ENCODE data around the gene RNU6-1.
A peak's percentile ranks its signal among the peaks of the same experiment; 100 is the strongest.

RNU6-1 gene

DNA sequence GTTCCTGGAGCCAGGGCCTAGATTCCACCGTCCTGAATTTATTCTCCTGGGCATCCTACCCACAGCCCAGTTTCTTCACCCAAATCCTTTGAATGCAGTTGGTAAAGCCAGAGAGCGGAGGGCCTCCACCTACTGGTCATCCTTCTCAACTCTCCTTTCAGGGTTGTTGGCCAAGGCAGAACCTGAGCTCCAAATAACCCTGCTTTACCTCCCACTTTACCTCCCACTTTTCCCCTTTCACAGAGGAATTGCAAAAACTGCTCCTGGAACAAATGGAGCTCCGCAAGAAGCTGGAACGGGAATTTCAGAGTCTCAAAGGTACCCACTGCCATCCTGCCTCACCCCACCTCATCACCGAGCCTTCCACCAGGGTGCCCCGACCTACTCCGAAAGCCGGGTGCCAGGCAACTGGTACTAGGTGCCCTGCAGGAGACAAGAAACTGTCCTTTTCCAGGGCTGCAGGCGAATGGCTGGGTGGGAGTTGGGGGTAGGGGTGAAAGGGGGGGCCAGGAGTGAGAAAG lies 7.8 kb downstream of the RNU6-1 start:
- no peak for DNase-seq

DNA sequence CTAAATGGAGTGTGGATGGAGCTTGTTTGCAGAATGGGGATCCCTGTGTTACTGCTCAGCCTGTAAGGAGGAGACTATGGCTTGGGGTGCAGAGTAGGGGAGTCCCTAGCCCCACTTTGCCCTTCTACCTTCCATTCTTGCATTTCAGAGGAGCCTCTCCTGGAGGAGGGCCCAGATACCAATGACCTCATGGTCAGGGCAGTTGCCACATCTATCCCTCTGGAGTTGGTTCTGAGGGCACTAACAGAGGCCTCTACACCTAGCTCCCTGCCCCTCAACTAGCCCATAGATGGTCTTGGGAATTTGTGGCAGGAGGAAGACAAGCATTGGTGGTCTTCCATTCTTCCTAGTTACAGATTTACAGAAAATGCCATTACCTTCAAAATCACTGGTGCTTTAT lies 8.5 kb downstream of the RNU6-1 start:
- DNase-seq, result no peak

DNA sequence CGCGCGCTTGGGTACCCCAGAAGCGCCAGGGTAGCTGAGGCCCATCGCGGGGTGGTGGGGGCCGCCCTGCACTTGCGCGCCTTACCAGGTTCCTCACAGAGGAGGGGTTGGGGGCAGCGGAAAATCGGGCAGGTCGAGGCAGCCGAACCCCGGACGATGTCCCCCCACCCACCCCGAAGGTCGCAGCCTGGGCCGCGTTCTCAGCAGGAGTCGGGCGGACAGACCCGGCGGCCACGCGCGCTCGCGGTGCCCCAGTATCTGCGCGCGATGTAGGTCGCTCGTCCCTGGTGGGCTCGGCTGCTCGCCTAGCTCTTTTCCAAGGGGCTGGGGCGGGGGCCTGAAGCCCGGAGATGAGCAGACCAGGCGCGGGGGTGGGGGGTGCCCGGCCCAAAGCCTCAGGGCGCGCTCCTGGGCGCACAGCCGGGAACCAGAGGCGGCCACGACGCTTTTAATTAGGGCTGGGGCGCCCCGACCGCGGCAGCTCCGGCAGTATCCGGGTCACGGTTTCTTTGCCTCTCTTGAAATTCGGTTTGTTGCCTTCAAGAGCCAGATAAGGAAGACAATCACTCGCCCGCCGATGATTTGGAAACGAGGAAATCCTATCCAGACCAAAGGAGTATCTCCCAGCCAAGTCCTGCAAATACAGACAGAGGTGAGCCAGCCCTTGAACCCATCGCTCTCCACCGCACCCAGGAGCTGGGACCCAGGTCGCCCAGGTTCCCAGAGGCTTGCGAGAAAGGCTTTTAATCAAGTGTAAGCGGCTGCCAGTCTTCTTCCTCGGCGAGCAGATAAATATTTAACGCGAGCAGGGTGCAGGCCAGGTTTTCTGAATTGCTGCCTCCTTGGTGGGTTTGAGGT lies 10.0 kb downstream of the RNU6-1 start:
- DNase-seq, result no peak

DNA sequence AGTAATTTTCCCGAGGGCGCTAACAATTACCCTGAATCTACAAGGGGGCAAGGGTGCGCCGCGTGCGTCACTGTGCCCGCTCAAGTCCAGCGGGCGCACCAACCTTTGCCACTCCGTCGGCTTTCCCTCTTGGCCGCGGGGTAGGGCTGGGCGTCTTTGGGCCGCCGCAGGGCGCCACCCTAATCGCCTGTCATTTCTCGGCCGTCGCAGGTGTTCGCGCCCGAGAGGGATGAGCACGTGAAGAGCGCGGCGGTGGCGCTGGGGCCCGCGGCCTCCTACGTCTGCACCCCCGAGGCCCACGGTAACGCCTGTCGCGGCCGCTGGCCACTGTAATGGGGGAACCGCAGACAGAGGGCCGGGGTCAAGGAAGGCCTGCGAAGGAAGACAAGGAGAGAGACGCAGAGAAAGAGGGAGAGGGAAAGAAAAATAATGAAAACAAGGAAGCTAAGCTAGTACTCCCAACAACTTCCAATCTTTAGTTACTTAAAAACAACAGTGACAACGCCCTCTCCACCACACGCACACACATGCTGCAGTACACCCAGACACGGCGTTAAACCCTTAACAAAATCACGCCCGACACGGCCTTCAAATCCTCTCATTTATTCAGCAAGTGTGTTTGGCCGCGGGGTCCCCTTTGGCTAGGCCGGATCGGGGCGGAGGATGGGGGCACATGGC lies 10.7 kb downstream of the RNU6-1 start:
- no peak for DNase-seq

DNA sequence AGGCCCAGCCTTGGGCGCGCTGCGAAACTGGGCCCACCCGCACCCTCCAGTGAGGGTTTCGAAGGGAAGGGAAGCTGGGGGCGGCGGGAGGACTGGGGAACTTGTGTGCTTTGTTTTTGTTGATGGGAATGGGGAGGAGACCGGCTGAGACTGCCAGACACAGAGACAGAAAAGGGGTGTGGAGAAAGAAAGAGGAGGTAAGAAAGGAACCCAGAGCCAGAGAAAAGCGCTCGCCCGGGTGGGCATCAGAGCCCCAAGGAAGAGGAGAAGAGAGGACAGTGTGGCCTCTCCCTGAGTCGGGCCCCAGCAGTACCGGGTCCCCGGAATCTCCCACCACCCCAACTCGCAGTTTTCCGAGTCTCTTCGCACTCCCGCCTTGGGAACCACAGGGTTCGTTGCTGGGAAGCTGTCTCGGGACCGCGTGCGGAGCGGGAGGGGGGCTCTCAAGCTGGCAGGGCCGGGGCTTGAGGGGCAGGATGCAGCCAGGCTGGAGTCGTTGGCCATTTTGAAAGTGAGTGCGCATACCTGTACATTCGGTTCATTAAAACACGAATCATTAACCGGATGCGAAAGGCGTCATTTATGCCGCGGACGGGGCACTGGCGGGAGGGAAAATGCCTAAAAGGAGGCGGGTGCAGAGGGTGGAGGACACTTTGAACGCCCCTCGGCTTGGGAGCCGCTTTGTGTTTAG lies 11.4 kb downstream of the RNU6-1 start:
- no peak for DNase-seq

DNA sequence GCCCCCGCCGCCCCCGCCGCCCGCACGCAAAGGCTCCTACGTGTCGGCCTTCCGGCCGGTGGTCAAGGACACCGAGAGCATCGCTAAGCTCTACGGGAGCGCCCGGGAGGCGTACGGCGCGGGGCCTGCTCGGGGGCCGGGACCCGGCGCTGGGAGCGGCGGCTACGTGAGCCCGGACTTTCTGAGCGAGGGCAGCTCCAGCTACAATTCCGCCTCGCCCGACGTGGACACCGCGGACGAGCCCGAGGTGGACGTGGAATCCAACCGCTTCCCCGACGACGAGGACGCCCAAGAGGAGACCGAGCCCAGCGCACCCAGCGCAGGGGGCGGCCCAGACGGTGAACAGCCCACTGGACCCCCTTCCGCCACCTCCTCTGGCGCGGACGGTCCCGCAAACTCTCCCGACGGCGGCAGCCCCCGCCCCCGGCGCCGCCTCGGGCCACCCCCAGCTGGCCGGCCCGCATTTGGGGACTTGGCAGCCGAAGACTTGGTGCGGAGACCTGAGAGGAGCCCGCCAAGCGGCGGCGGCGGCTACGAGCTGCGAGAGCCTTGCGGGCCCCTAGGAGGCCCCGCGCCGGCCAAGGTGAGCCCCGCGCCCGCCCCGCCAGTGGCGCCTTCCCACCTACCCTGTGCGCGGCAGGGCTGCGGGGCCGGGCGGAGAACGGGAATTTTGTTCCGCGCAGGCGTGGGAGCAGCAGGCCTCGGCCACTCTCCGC lies 12.1 kb downstream of the RNU6-1 start:
- no peak for DNase-seq

DNA sequence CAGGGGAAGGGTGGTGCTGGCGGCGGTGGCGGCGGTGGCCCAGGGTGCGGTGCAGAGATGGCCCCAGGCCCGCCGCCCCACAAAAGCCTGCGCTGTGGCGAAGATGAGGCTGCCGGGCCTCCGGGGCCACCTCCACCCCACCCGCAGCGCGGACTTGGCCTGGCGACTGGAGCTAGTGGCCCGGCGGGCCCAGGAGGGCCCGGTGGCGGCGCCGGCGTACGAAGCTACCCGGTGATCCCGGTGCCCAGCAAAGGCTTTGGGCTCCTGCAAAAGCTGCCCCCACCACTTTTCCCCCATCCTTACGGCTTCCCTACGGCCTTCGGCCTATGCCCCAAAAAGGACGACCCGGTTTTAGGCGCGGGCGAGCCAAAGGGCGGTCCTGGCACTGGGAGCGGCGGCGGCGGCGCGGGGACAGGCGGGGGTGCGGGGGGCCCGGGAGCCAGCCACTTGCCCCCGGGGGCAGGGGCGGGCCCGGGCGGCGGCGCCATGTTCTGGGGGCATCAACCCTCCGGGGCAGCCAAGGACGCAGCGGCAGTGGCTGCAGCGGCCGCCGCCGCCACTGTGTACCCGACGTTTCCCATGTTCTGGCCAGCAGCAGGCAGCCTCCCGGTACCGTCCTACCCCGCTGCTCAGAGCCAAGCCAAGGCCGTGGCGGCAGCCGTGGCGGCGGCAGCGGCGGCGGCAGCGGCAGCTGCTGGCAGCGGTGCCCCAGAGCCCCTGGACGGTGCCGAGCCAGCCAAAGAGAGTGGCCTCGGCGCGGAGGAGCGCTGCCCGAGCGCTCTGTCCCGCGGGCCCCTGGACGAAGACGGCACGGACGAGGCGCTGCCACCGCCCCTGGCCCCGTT lies 12.9 kb downstream of the RNU6-1 start:
- no peak for DNase-seq

DNA sequence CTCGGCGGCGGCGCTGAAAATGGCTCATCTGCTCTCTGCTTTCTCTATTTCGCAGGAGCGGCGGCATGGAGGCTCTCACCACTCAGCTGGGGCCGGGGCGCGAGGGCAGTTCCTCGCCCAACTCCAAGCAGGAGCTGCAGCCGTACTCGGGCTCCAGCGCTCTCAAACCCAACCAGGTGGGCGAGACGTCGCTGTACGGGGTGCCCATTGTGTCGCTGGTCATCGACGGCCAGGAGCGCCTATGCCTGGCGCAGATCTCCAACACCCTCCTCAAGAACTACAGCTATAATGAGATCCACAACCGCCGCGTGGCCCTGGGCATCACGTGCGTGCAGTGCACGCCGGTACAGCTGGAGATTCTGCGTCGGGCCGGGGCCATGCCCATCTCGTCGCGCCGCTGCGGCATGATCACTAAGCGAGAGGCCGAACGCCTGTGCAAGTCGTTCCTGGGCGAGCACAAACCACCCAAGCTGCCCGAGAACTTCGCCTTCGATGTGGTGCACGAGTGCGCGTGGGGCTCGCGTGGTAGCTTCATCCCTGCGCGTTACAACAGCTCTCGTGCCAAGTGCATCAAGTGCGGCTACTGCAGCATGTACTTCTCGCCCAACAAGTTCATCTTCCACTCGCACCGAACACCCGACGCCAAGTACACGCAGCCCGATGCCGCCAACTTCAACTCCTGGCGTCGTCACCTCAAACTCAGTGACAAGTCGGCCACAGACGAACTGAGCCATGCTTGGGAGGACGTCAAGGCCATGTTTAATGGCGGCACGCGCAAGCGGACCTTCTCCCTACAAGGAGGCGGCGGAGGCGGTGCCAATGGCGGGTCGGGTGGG lies 13.7 kb downstream of the RNU6-1 start:
- DNase-seq, result no peak

DNA sequence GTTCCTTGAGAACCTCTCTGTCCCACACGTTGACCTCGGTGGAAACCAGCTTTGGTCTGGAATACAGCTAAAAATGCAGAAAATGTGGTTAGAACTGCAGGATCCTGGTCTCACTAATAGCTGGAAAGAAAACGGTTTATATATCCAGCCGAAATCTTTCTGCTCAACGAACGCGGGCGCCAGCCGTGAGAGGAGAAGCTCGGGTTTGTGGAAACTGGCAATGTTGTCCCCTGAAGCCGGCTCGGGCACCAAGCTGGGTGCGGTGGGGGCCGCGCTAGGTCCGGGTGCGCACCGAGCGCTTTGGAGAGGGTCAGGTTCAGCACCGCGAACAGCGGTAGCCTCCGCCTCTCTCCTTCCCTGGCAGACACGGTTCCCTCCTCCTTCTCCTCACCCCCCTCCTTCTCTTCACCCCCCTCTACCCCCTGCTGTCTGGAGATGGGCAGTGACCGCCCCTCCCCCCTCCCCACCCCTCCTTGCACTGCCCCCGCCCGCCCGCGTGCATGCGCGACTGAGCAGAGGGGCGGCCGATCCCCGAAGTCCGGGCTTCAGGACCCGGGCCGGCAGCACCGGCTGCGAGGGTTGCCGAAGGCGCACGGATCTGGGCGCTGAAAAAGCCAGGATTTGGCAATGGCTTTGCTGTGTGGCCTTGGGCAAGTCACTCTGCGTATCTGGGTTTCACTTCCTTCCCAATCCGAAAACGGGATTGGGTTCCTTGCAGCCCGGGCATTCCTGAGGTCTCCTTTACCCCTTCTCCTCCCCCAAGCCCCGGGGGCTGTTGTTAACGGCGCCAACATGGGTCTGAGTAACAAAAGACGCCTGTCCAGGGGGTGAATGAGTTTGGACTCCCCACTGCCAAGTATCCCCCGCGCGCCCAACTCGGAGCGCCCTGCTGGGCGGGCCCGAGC lies 14.6 kb downstream of the RNU6-1 start, which contains the start of gene SKOR1:
TSS of gene SKOR1 (plus strand) at position 534 of the 905 bp plus-strand sequence. CDS start at position 628, 94 bp downstream.
- DNase-seq, result no peak

DNA sequence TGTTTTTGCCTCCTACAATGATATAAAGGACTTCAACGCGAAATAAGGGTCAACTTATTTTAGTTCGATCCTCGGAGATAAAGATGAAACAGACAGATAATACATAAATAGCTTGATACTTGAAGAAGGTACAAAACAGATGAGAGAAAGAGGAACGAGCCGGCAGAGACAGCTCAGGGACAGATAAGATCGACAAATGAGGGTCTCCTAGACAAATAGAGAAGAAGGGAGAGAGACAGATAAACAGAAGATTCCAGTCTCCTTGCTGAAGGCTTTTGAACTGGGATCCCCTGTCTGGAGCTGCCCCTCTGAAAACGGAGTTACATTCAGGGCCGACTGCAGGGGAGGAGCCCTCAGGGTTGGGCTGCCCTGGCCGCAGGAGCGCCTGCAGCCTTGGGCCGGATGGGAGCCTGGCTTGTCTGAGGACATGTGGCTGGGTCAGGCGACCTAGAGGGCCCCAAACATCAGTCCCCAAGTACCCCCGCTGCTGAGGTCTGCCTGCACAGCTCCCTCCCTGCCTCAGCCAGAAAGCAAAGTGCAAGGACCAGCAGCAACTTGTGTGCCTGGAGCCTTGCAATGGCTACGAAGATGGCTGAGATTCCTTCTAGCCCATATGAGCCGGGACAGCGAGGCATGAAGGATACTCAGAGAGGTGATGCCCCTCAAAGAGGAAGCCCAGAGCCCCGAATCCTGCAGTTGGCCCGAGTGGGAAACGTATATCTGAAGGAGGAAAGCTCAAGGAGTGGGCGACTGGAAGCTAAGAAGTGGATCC lies 15.5 kb downstream of the RNU6-1 start:
- DNase-seq, result no peak

DNA sequence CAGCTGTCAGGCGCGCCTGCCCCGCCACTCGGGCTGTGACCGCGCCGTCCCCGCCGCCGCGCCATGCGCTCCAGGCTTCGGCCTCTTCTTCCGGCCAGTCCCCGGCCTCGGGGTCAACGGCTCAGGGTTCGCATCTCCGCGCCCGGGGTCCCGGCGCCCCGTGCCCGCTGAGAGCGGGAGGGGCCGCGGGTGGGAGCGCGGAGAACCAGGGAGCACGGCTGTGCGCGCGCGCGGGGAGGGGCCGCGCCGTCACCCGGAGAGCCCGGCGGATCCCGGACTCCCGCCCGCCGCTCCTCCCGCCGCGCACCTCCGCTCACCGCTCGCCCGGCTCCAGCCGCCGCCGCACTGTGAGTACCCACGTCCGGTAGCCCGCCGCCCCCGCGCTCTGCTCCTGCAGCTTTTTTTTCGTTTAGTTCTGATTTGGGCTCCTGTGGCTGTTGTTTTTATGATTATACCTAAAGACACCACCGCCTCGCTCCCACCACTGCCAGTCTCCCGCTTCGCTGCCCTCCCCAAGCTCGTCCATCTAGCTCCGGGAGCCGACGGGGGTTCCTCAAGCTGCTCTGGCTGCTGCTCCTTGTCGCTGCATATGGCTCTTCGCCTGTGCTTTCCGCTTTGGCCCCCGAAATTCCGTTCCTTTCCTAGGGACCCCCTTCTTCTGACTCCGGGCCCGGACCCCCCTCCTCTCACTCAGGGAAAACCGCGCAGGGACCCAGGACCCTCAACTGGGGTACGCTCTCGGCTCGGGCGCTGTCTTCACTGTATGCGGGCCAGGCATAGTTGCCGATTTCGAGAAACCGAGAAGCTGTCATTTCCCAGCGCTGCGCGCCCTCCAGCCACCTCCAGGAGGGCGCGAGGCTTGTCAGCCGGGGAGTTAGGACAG lies 16.3 kb downstream of the RNU6-1 start:
- DNase-seq, result no peak

DNA sequence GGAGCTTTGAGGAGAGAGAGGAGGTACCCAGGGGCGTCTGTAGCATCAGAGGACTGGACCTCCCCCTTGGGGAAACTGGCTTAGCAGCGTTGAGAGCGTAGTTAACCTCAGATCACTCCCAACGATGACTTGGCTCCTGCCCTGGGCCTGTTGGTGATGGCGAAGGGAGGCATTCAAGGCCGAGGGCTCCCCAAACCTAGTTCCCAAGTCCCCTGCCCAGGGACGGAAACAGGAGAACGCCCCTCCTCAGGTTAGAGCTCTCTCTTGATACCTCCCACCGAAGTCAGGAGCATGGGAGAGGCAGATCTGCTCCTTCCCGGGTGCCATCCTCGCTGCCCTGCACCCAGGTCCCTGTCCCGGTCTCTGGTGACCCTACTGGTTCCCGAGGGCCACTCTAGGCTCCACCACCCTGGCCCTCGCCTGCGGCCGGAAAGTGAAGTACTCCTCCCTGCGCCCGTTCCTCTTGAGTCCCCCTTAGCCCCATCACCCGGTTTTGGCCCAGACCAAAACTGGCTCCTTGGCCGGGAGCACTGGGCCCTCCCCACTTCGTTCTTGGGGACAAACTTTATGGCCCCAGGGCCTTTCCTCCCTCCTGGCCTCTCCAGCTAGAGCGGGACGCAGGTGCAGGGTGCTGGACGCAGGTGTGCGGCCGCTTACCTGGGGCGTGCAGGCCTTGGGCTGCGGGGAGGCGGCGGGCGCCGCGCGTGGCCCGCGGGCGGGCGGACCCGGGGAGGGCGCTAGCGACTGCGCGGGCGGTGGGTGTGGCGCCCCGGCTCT lies 17.1 kb downstream of the RNU6-1 start:
- DNase-seq, result no peak

DNA sequence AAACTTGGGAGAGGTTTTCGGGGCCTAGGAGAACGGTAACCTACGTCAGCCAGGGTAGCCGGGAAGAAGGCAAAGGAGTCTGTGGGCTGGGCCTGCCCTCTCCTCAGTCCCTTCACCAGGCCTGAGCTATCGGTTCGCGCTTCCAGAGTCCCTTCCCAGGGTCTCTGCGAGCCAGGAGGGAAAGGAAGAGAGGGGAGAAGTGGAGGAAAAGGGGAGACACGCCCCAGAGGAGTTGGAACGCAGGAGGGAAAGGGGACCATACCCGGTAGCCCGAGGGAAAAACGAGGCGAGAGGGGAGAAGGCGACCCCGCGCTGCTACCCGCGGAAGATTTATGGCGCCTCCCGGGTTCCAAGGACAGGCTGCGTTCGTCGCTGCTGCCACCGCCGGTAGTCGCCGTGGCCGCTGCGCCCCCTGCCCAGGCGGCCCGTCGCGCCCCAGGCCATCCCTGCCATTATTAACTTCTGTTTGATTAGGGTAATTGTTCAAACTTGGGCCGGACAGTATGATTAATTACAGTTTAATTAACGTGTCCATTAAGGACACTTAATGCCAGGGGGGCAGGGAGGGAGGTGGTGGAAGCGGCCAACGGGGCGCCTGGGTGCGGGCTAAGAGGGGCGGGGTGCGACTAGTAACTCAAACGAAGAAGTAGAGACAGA lies 17.9 kb downstream of the RNU6-1 start:
- no peak for DNase-seq

DNA sequence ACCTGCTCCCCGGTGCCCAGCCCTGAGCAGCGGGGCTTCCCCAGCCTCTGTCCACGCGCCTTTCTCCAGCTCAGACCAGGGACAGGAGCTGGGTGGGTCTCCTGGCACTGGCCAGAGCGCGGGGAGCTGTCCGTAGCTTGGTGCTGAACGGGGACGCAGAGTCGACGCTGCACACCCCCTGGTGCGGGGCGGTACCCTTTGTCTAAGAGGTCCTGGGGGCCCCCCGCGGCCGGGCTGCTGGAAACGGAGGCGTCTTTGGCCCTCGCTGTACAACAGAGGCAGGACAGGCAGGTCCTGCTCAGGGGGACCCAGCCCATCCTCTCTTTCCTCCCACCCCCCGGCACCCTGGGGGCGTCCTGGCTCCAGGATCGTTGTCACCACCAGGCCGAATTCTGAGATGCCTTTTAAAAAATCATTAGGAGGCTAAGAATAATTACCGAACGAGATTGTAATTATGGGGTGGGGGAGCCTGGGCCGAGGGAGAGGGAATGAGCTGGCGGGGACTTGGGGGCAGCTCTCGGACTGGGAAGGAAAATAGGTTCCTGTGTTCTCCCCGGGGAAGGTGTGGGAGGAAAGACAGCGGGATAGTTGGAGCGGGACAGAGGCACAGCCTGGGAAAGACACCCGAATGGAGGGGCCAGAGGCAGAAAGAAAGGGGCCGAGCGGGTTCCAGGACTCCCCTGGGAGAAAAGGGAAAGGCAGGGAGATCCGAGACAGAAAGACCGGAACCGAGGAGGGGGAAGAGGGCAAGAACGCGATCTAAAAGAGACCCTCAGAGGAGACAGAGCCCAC lies 18.7 kb downstream of the RNU6-1 start:
- peak; percentile 29 for DNase-seq
